ENCODE data around the gene ASTN2. TPM values are rescaled to one million over a fixed set of nuclear protein-coding genes. Genes with fewer than 3 reads are reported as not detected.

ASTN2 gene
- total and polyA plus RNA-seq, 2 experiments from 2014 or later: 5.6 to 7.7 TPM

GRCh38 chr9:117437283-117437682 lies 22.4 kb upstream of the ASTN2 start:
- DNase-seq (ENCODE audit: low read depth in 1 of 2, low spot score in 1 of 2): no peak
- peaks cover 2% of the 10 kb centered on the region for H3K27me3 ChIP-seq
- H3K4me3 ChIP-seq: no peak overlapping the region
- no peaks in the 10 kb centered on the region for H3K36me3 ChIP-seq
- no peaks in the 10 kb centered on the region for H3K4me1 ChIP-seq (ENCODE audit: low read depth)
- TF ChIP-seq CTCF (IDR thresholded peaks at IDR 0.05; ENCODE audit: low read depth, low read length): no peak
- H3K27ac ChIP-seq: no peak overlapping the region
- no peaks in the 10 kb centered on the region for H3K9me3 ChIP-seq (ENCODE audit: low read depth)

- H3K4me3 ChIP-seq: no peak overlapping the region
- H3K4me1 ChIP-seq (ENCODE audit: low read depth): no peaks in the 10 kb centered on the region
- no peak for TF ChIP-seq CTCF (IDR thresholded peaks at IDR 0.05; ENCODE audit: low read depth, low read length)
- no peaks in the 10 kb centered on the region for H3K36me3 ChIP-seq
- H3K27me3 ChIP-seq: no peaks in the 10 kb centered on the region
- no peaks in the 10 kb centered on the region for H3K9me3 ChIP-seq (ENCODE audit: low read depth)
- no peak overlapping the region for H3K27ac ChIP-seq
- no peak for DNase-seq (ENCODE audit: low read depth in 1 of 2, low spot score in 1 of 2)
Measured at GRCh38 chr9:117435630-117436261, 20.9 kb upstream of the ASTN2 start.

- no peak for DNase-seq (ENCODE audit: low read depth in 1 of 2, low spot score in 1 of 2)
- H3K9me3 ChIP-seq (ENCODE audit: low read depth): no peaks in the 10 kb centered on the region
- TF ChIP-seq CTCF (IDR thresholded peaks at IDR 0.05; ENCODE audit: low read depth, low read length): no peak
Measured at GRCh38 chr9:117434566-117434965, 19.7 kb upstream of the ASTN2 start.

GRCh38 chr9:117430813-117431212 lies 16.0 kb upstream of the ASTN2 start:
- no peak for DNase-seq (ENCODE audit: low read depth in 1 of 2, low spot score in 1 of 2)
- no peak for TF ChIP-seq CTCF (IDR thresholded peaks at IDR 0.05; ENCODE audit: low read depth, low read length)
- Histone ChIP-seq H3K27me3 (peaks cover 8% of the 10 kb centered on the region), H3K36me3 (no peaks in the 10 kb centered on the region), H3K4me1 (ENCODE audit: low read depth) (no peaks in the 10 kb centered on the region), H3K9me3 (ENCODE audit: low read depth) (no peaks in the 10 kb centered on the region), H3K4me3 (no peak overlapping the region), H3K27ac (no peak overlapping the region)

More at GRCh38 chr9:117434566-117434965, 19.7 kb upstream of the ASTN2 start:
- H3K27me3 ChIP-seq: no peaks in the 10 kb centered on the region
- H3K4me3 ChIP-seq: no peak overlapping the region
- no peak overlapping the region for H3K27ac ChIP-seq
- H3K36me3 ChIP-seq: no peaks in the 10 kb centered on the region
- no peaks in the 10 kb centered on the region for H3K4me1 ChIP-seq (ENCODE audit: low read depth)

- H3K27ac ChIP-seq: no peak overlapping the region
- H3K4me1 ChIP-seq (ENCODE audit: low read depth): no peaks in the 10 kb centered on the region
- H3K36me3 ChIP-seq: no peaks in the 10 kb centered on the region
- H3K9me3 ChIP-seq (ENCODE audit: low read depth): no peaks in the 10 kb centered on the region
- peaks cover 38% of the 10 kb centered on the region for H3K27me3 ChIP-seq
- no peak for TF ChIP-seq CTCF (IDR thresholded peaks at IDR 0.05; ENCODE audit: low read depth, low read length)
- no peak overlapping the region for H3K4me3 ChIP-seq
- DNase-seq (ENCODE audit: low read depth in 1 of 2, low spot score in 1 of 2): no peak
Measured at GRCh38 chr9:117427357-117427913, 12.6 kb upstream of the ASTN2 start.
